Liver (tissue), 9 donors: Measurements from ENCODE around the gene BIK. TPM values are rescaled to one million over a fixed set of nuclear protein-coding genes. Genes with fewer than 3 reads are reported as not detected.

Experiments used
- DNase-seq: peaks from one replicate; pipeline ENCODE4 v3.0.0-alpha.2; 2017; ENCODE audit warnings: low spot score
- H3K27ac ChIP-seq, 2 donors: one replicate each; pipeline ENCODE4 v1.7.0; 2013; ENCODE audit warnings: inconsistent platforms in 2 of 2, low read length in 2 of 2, control low read depth in 1 of 2, low read depth in 1 of 2, mild to moderate bottlenecking in 1 of 2
- H3K27me3 ChIP-seq, 4 donors: one replicate each; pipeline versions ENCODE4 v1.6.1 to v1.7.0; 2013; ENCODE audit warnings: low read length in 3 of 4, inconsistent platforms in 1 of 4, mild to moderate bottlenecking in 1 of 4, moderate library complexity in 1 of 4; ENCODE audit not compliant: control insufficient read depth in 4 of 4, insufficient read depth in 4 of 4
- H3K36me3 ChIP-seq, 4 donors: one replicate each; pipeline versions ENCODE4 v1.6.1 to v1.7.0; 2013; ENCODE audit warnings: low read length in 3 of 4, mild to moderate bottlenecking in 3 of 4, low read depth in 1 of 4, moderate library complexity in 1 of 4; ENCODE audit not compliant: control insufficient read depth in 4 of 4, insufficient read depth in 3 of 4
- H3K4me1 ChIP-seq, 4 donors: one replicate each; pipeline versions ENCODE4 v1.6.1 to v1.7.0; 2013; ENCODE audit warnings: low read length in 3 of 4, mild to moderate bottlenecking in 3 of 4, moderate library complexity in 1 of 4; ENCODE audit not compliant: control insufficient read depth in 4 of 4, insufficient read depth in 4 of 4
- H3K4me3 ChIP-seq, 3 donors: one replicate each; pipeline versions ENCODE4 v1.6.1 to v1.7.0; 2013; ENCODE audit warnings: low read length in 3 of 3, control low read depth in 1 of 3, low read depth in 1 of 3, mild to moderate bottlenecking in 1 of 3
- H3K9ac ChIP-seq, 2 donors: one replicate each; pipeline ENCODE4 v1.7.0; 2013; ENCODE audit warnings: low read length in 2 of 2, mild to moderate bottlenecking in 2 of 2, moderate library complexity in 2 of 2, control low read depth in 1 of 2, low read depth in 1 of 2
- H3K9me3 ChIP-seq, 4 donors: one replicate each; pipeline versions ENCODE4 v1.6.1 to v1.7.0; 2013; ENCODE audit warnings: low read length in 3 of 4; ENCODE audit not compliant: control insufficient read depth in 4 of 4
- CTCF ChIP-seq: fragments of 150-350 bp; IDR thresholded peaks from 2 replicates; pipeline ENCODE4 v1.5.1; 2017; ENCODE audit warnings: improper control_type of control experiment, low read depth, low read length; ENCODE audit not compliant: missing input control
- EGR1 ChIP-seq, 2 donors: IDR thresholded peaks; 2 replicates each; pipeline ENCODE4 v1.6.1; 2016 to 2018; ENCODE audit warnings: antibody characterized with exemption in 2 of 2, low read depth in 2 of 2
- FOXA1 ChIP-seq: IDR thresholded peaks from 2 replicates; pipeline ENCODE4 v1.6.1; 2016; ENCODE audit warnings: antibody characterized with exemption
- FOXA2 ChIP-seq: IDR thresholded peaks from 2 replicates; pipeline ENCODE4 v1.6.1; 2016; ENCODE audit warnings: antibody characterized with exemption
- HNF4A ChIP-seq, 2 donors: conservative IDR thresholded peaks; 2 replicates each; pipeline ENCODE4 v1.6.1; 2016; ENCODE audit warnings: antibody characterized with exemption in 2 of 2, mild to moderate bottlenecking in 2 of 2
- HNF4G ChIP-seq: IDR thresholded peaks from 2 replicates; pipeline ENCODE4 v1.6.1; 2016; ENCODE audit warnings: antibody characterized with exemption
- JUND ChIP-seq, 2 donors: IDR thresholded peaks; 2 replicates each; pipeline ENCODE4 v1.6.1; 2016; ENCODE audit warnings: antibody characterized with exemption in 2 of 2
- NR2F2 ChIP-seq: IDR thresholded peaks from 2 replicates; pipeline ENCODE4 v1.6.1; 2016; ENCODE audit warnings: antibody characterized with exemption
- RAD21 ChIP-seq, 2 donors: IDR thresholded peaks; 2 replicates each; pipeline ENCODE4 v1.6.1; 2016; ENCODE audit warnings: antibody characterized with exemption in 2 of 2, mild to moderate bottlenecking in 2 of 2
- REST ChIP-seq: IDR thresholded peaks from 2 replicates; pipeline ENCODE4 v1.6.1; 2016; ENCODE audit warnings: antibody characterized with exemption, mild to moderate bottlenecking
- RXRA ChIP-seq, 2 donors: IDR thresholded peaks; 2 replicates each; pipeline ENCODE4 v1.6.1; 2017 to 2018; ENCODE audit warnings: antibody characterized with exemption in 2 of 2, mild to moderate bottlenecking in 1 of 2
- SP1 ChIP-seq: IDR thresholded peaks from 2 replicates; pipeline ENCODE4 v1.6.1; 2018; ENCODE audit warnings: antibody characterized with exemption, mild to moderate bottlenecking
- TAF1 ChIP-seq: conservative IDR thresholded peaks from 2 replicates; pipeline ENCODE4 v1.6.1; 2016; ENCODE audit warnings: antibody characterized with exemption, mild to moderate bottlenecking
- YY1 ChIP-seq: IDR thresholded peaks from 2 replicates; pipeline ENCODE4 v1.6.1; 2016; ENCODE audit warnings: antibody characterized with exemption, mild to moderate bottlenecking
- WGBS: extraction: QIAGEN DNeasy Blood & Tissue Kit; methylation state at CpG from one replicate; pipeline ENCODE4 v1.1.7; 2013; 5-methylcytosine and 5-hydroxymethylcytosine counted together
- polyA plus RNA-seq, 2 donors: library from polyadenylated mRNA; stranded (reverse) in 1 of 2; unstranded in 1 of 2; fragments of 200-250 nt in 1 of 2; fragments of >200 nt in 1 of 2; fragmentation: Nextera tagmentation in 1 of 2; extraction: Ambion mirVana in 1 of 2; gene quantifications; one replicate each; pipeline versions ENCODE4 v1.2.1 to v1.2.3, GENCODE V29; 2013 to 2015
- total RNA-seq, 2 donors: library from RNA; depleted of rRNA; stranded (reverse); fragments of >200 nt; gene quantifications; one replicate each; pipeline ENCODE4 v1.2.3, GENCODE V29; 2014
- donor health status: healthy.
- donor health status: healthy.
- donor health status: healthy.
- donor health status: healthy.
- donor health status: healthy.

Gene BIK
- total and polyA plus RNA-seq, 4 donors, result 0.23 to 0.89 (median 0.33) TPM; not detected in 1

GRCh38 chr22:43167001-43167589, 56.5 kb downstream of the BIK start:
- H3K27ac ChIP-seq, result no peak overlapping the region
- no peaks in the 10 kb centered on the region for H3K4me1 ChIP-seq
- DNase-seq, result peak; percentile 74
- TF ChIP-seq RAD21 (IDR thresholded peaks at IDR 0.05) (no peak), HNF4G (no peak), JUND (IDR thresholded peaks at IDR 0.05) (no peak), RXRA (IDR thresholded peaks at IDR 0.05) (no peak), TAF1 (no peak), NR2F2 (no peak)
- H3K4me3 ChIP-seq, result no peak overlapping the region
- WGBS, result 94% methylated on average over 19 of the region's 19 CpGs
- peaks cover 0 to 28% (median 9%) of the 10 kb centered on the region in 4 donors for H3K36me3 ChIP-seq
- H3K9ac ChIP-seq, result no peak overlapping the region
- no peaks in the 10 kb centered on the region for H3K9me3 ChIP-seq
- no peaks in the 10 kb centered on the region for H3K27me3 ChIP-seq

GRCh38 chr22:43168471-43169309, 58.1 kb downstream of the BIK start:
- peaks cover 9 to 41% (median 14%) of the 10 kb centered on the region in 4 donors for H3K36me3 ChIP-seq

GRCh38 chr22:43169310-43170130, 59.0 kb downstream of the BIK start:
- H3K4me3 ChIP-seq, result no peak overlapping the region
- TF ChIP-seq FOXA1 (no peak), HNF4G (no peak), RXRA (IDR thresholded peaks at IDR 0.05) (no peak), JUND (IDR thresholded peaks at IDR 0.05) (no peak), YY1 (no peak), CTCF (no peak), HNF4A (conservative IDR thresholded peaks at IDR 0.05) (no peak), FOXA2 (no peak), TAF1 (no peak), SP1 (no peak), RAD21 (IDR thresholded peaks at IDR 0.05) (no peak), EGR1 (IDR thresholded peaks at IDR 0.05; ENCODE audit: low read depth in 2 of 2) (no peak), REST (no peak)
- no peak overlapping the region for H3K27ac ChIP-seq
- no peaks in the 10 kb centered on the region for H3K4me1 ChIP-seq
- H3K9me3 ChIP-seq, result no peaks in the 10 kb centered on the region
- peaks cover 12 to 49% (median 17%) of the 10 kb centered on the region in 4 donors for H3K36me3 ChIP-seq
- H3K9ac ChIP-seq, result no peak overlapping the region
- DNase-seq, result no peak
- 90% methylated on average over 23 of the region's 23 CpGs for WGBS
- H3K27me3 ChIP-seq, result no peaks in the 10 kb centered on the region

More at GRCh38 chr22:43168471-43169309, 58.1 kb downstream of the BIK start:
- H3K4me1 ChIP-seq, result no peaks in the 10 kb centered on the region
- no peak overlapping the region for H3K27ac ChIP-seq
- no peak overlapping the region for H3K9ac ChIP-seq
- no peaks in the 10 kb centered on the region for H3K27me3 ChIP-seq
- no peak overlapping the region for H3K4me3 ChIP-seq
- no peak for DNase-seq
- no peaks in the 10 kb centered on the region for H3K9me3 ChIP-seq
- TF ChIP-seq RAD21 (IDR thresholded peaks at IDR 0.05) (no peak), NR2F2 (no peak), EGR1 (IDR thresholded peaks at IDR 0.05; ENCODE audit: low read depth in 2 of 2) (no peak)
- 88% methylated on average over 25 of the region's 25 CpGs for WGBS
